H1 (cell line): ENCODE data around the gene LRRC4C. TPM values are rescaled to one million over a fixed set of nuclear protein-coding genes. Genes with fewer than 3 reads are reported as not detected.

ENCODE experiments used
- CHD7 ChIP-seq: fragments of 300-600 bp; sonication (generic); IDR thresholded peaks from 2 replicates; pipeline ENCODE4 v1.7.1; 2012; ENCODE audit warnings: low read length, moderate library complexity, mild to moderate bottlenecking, inconsistent platforms; ENCODE audit not compliant: insufficient replicate concordance
- CTBP2 ChIP-seq: IDR thresholded peaks from 2 replicates; pipeline ENCODE4 v1.7.0; 2011; ENCODE audit warnings: borderline replicate concordance, mild to moderate bottlenecking, moderate library complexity, mixed read lengths, low read length; ENCODE audit not compliant: insufficient read depth, insufficient read length
- USF2 ChIP-seq: IDR thresholded peaks from 2 replicates; pipeline ENCODE4 v1.6.1; 2011; ENCODE audit warnings: low read length, improper control_type of control experiment
- polyA plus RNA-seq, 7 experiments: library from polyadenylated mRNA; depleted of rRNA in 3 of 7; stranded (reverse) in 5 of 7; unstranded in 2 of 7; fragments of >200 nt in 5 of 7; fragments of 200-250 nt in 2 of 7; gene quantifications; 1 replicate in 5 of 7; 2 replicates in 1 of 7; 4 replicates in 1 of 7; pipeline versions ENCODE4 v1.2.1 to v1.2.3, GENCODE V29; 2011 to 2013; ENCODE audit warnings: missing spikeins in 2 of 7, mixed read lengths in 2 of 7
- total RNA-seq: library from RNA; stranded (reverse); fragmentation: NEBNext Ultra II Directional; extraction: Animal tissue kit (Norgen Biotek cat#: 25700); gene quantifications from 2 replicates; pipeline ENCODE4 v1.2.1, GENCODE V29; 2021

The LRRC4C gene
- total and polyA plus RNA-seq, 2 of the 8 experiments (the other 6 are each of a cell fraction or from before 2014, with no cell fraction given) = 0.23 to 2.2 TPM

GRCh38 chr11:41479179-41479578 lies 19.7 kb upstream of the LRRC4C start (continued):
- TF ChIP-seq CHD7 (no peak), CTBP2 (no peak), USF2 (no peak)
